Activated CD4-positive, alpha-beta T cell treated with anti-CD3 and anti-CD28 coated beads, Interleukin-2, Interleukin-6, amounts not matched to agents 100 ng/mL and 50 ng/mL, durations not matched to agents 16 hours and 8 hours (primary cell): ENCODE results near the gene FASN.
A peak's percentile ranks its signal among the peaks of the same experiment; 100 is the strongest.

Experiments
- DNase-seq: peaks from one replicate; pipeline ENCODE4 v3.0.0-alpha.2; 2020

The FASN gene

GRCh38 chr17:82072827-82073226 lies 25.2 kb downstream of the FASN start:
- DNase-seq: no peak

- DNase-seq: no peak
These were observed 27.4 kb downstream of the FASN start for GRCh38 chr17:82070611-82071010.

GRCh38 chr17:82065638-82066303 lies 32.3 kb downstream of the FASN start, which contains the start of gene DUS1L:
TSS of gene DUS1L (minus strand) at chr17:82065804. CDS start at chr17:82065059, 745 bp downstream.
- peak; percentile 82 for DNase-seq

- DNase-seq: no peak
These were observed 32.8 kb downstream of the FASN start for GRCh38 chr17:82065193-82065637.

GRCh38 chr17:82064433-82065192 lies 33.4 kb downstream of the FASN start:
- DNase-seq: no peak

- no peak for DNase-seq
These were observed 34.3 kb downstream of the FASN start for GRCh38 chr17:82063424-82064415.

GRCh38 chr17:82062984-82063368 lies 35.1 kb downstream of the FASN start:
- no peak for DNase-seq

- DNase-seq: no peak
These were observed 35.7 kb downstream of the FASN start for GRCh38 chr17:82062076-82062983.

- no peak for DNase-seq
These were observed 36.8 kb downstream of the FASN start for GRCh38 chr17:82061047-82061925.

GRCh38 chr17:82060614-82061013 lies 37.4 kb downstream of the FASN start:
- DNase-seq: no peak

- DNase-seq: no peak
These were observed 38.0 kb downstream of the FASN start for GRCh38 chr17:82060001-82060380.

- no peak for DNase-seq
These were observed 38.6 kb downstream of the FASN start for GRCh38 chr17:82059272-82060000.

- DNase-seq: no peak
These were observed 39.2 kb downstream of the FASN start for GRCh38 chr17:82058855-82059249.

- no peak for DNase-seq
These were observed 39.7 kb downstream of the FASN start for GRCh38 chr17:82058230-82058854.

GRCh38 chr17:82056729-82057621 lies 41.1 kb downstream of the FASN start:
- DNase-seq: no peak

- DNase-seq: no peak
These were observed 41.9 kb downstream of the FASN start for GRCh38 chr17:82055965-82056728.

- DNase-seq: no peak
These were observed 42.7 kb downstream of the FASN start for GRCh38 chr17:82055023-82055964.
